ENCODE results near the gene CAMTA1. TPM values are rescaled to one million over a fixed set of nuclear protein-coding genes. Genes with fewer than 3 reads are reported as not detected.

Gene CAMTA1
- total RNA-seq, 1 experiment from 2014 or later = 60.0 TPM

DNA sequence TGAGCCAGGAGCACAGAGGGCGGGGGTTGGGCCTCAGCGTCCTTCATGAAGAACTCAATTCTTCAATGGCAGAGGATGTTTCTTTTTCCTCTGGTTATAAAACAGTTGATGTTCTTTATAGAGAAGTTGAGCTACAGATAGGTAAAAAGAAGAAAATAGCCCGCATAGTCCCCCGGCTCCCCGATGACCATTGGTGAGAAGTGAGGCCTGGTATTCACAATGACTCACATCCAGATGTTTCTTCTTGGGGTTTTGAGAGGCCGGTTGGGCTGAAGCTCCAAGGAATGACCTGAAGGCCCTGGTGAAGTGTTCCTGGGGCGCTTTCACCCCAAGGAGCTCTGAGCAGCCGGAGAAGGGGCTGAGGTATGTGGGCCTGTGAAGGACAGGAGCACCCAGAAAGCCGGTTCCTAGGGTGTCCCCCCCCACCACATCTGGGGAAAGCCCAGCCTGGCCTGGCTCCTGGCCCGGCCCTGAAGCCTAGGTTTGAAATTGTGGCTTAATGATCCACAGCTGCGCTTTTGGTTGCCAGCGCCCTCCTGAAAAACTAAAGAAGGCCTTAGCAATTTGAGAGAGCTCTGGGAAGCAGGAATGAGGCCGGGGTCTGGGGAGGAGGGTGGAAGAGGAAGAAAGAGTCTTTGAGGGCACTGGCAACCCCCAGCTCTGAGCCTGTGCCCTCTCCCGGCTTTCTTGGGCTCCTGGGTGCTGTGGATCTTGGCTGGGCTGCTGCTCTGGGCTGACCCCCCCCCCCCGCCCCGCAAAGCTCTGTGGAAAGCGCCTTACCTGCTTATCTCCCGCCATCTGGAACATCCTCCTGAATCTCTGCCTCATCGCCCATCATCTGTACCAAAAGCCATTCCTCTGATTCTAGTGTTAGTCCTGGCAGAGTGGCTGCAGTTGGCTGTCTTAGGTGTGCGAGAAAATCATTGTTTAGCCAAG is 444.7 kb downstream of the CAMTA1 start:
- Mint-ChIP-seq H3K36me3 (ENCODE audit: insufficient read depth, unreplicated experiment) (no peaks in the 10 kb centered on the region), H3K27ac (ENCODE audit: unreplicated experiment) (no peak overlapping the region), H3K27me3 (ENCODE audit: insufficient read depth, unreplicated experiment) (peaks cover 11% of the 10 kb centered on the region), H3K4me3 (ENCODE audit: unreplicated experiment) (no peak overlapping the region), H3K9me3 (ENCODE audit: unreplicated experiment) (no peaks in the 10 kb centered on the region), H3K4me1 (ENCODE audit: low read depth, unreplicated experiment) (no peaks in the 10 kb centered on the region)
- Histone ChIP-seq H3K4me1 (no peaks in the 10 kb centered on the region), H3K9me3 (no peaks in the 10 kb centered on the region), H3K27me3 (replicated peaks; ENCODE audit: control insufficient read depth, insufficient read depth, low read length) (no peaks in the 10 kb centered on the region), H3K36me3 (ENCODE audit: control insufficient read depth, insufficient read depth, low read length) (no peaks in the 10 kb centered on the region), H3K4me3 (ENCODE audit: low read depth, low read length) (no peak overlapping the region)
- TF ChIP-seq, protein P1, sequence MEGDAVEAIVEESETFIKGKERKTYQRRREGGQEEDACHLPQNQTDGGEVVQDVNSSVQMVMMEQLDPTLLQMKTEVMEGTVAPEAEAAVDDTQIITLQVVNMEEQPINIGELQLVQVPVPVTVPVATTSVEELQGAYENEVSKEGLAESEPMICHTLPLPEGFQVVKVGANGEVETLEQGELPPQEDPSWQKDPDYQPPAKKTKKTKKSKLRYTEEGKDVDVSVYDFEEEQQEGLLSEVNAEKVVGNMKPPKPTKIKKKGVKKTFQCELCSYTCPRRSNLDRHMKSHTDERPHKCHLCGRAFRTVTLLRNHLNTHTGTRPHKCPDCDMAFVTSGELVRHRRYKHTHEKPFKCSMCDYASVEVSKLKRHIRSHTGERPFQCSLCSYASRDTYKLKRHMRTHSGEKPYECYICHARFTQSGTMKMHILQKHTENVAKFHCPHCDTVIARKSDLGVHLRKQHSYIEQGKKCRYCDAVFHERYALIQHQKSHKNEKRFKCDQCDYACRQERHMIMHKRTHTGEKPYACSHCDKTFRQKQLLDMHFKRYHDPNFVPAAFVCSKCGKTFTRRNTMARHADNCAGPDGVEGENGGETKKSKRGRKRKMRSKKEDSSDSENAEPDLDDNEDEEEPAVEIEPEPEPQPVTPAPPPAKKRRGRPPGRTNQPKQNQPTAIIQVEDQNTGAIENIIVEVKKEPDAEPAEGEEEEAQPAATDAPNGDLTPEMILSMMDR (IDR thresholded peaks at IDR 0.05; ENCODE audit: insufficient read depth in 1 of 2, low read depth in 1 of 2, low read length in 1 of 2, severe bottlenecking in 1 of 2, unreplicated experiment in 1 of 2) = no peak
- POLR2A ChIA-PET = no interaction called here
- intact Hi-C loops (cut with micrococcal nuclease; ENCODE audit: unreplicated experiment) = no loop called here
- no TSS peak for BruUV-seq (replicated peaks)
- no peak for DNase-seq
- CTCF ChIA-PET = no interaction called here

DNA sequence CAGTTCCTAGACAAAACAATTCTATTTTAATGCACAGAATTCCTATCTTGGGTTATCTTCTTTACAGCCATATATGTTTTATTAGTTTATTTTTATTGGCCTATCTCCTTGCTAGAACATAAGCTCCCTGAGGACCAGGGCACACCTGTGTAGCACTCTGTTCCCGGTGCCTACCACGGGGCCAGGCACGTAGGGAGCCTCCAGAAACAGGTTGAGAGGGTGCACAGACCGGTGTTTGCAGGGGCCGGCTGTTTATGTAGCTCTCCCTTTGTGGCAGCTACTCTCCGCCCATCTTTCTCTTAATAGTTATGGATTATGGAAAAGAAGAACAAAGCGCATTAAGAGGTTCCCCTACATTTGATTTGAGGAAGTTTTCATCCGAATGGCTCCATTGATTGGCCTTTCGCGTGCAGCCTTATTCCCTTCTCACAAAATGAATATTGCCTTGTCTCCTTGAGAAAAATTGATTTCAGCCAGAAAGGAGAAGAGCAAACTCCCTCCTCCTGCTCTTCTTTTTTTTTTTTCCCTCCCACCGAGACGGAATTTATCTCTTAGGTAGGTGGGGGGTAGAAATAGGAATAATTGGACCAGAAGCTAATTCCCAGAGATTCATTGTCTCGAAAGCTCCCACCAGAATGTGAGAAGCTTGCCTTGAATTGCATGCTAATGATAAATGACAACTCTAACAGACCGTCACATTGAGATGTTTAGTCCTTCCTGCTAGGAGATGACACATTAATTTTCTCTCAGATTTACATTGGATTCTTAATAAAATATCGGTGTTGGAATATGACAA is 447.4 kb downstream of the CAMTA1 start:
- Histone ChIP-seq H3K4me1 (no peaks in the 10 kb centered on the region), H3K9me3 (no peaks in the 10 kb centered on the region), H3K4me3 (ENCODE audit: low read depth, low read length) (no peak overlapping the region), H3K36me3 (ENCODE audit: control insufficient read depth, insufficient read depth, low read length) (no peaks in the 10 kb centered on the region), H3K27me3 (replicated peaks; ENCODE audit: control insufficient read depth, insufficient read depth, low read length) (no peaks in the 10 kb centered on the region)
- no peaks in the 10 kb centered on the region for H3K36me3 Mint-ChIP-seq (ENCODE audit: insufficient read depth, unreplicated experiment)
- no TSS peak for BruUV-seq (replicated peaks)
- H3K27ac Mint-ChIP-seq (ENCODE audit: unreplicated experiment) = no peak overlapping the region
- H3K4me1 Mint-ChIP-seq (ENCODE audit: low read depth, unreplicated experiment) = no peaks in the 10 kb centered on the region
- no peaks in the 10 kb centered on the region for H3K9me3 Mint-ChIP-seq (ENCODE audit: unreplicated experiment)
- ChIA-PET POLR2A (no interaction called here), CTCF (no interaction called here)
- intact Hi-C loops (cut with micrococcal nuclease; ENCODE audit: unreplicated experiment) = no loop called here
- H3K27me3 Mint-ChIP-seq (ENCODE audit: insufficient read depth, unreplicated experiment) = peaks cover 11% of the 10 kb centered on the region
- no peak for DNase-seq
- TF ChIP-seq, protein P1 (IDR thresholded peaks at IDR 0.05; ENCODE audit: insufficient read depth in 1 of 2, low read depth in 1 of 2, low read length in 1 of 2, severe bottlenecking in 1 of 2, unreplicated experiment in 1 of 2) = no peak
- H3K4me3 Mint-ChIP-seq (ENCODE audit: unreplicated experiment) = no peak overlapping the region

DNA sequence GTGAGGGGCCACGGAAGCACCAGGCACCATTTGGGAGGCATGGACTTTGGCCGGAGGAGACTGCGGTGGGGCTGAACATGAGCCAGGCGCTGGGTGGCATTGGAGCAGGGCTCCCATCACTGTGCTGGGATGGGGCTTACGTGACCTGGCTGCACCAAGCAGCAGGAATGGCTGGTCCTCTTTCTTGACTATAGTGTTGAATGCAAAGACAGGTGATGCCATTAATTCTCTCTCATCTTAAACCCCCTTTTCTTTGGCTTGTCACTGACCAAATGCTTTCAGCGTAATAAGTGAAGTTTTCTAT is 447.9 kb downstream of the CAMTA1 start:
- CTCF ChIA-PET = no interaction called here
- H3K27me3 Mint-ChIP-seq (ENCODE audit: insufficient read depth, unreplicated experiment) = peaks cover 15% of the 10 kb centered on the region
- no peaks in the 10 kb centered on the region for H3K4me1 Mint-ChIP-seq (ENCODE audit: low read depth, unreplicated experiment)
- Histone ChIP-seq H3K27me3 (replicated peaks; ENCODE audit: control insufficient read depth, insufficient read depth, low read length) (no peaks in the 10 kb centered on the region), H3K9me3 (no peaks in the 10 kb centered on the region), H3K4me1 (no peaks in the 10 kb centered on the region), H3K4me3 (ENCODE audit: low read depth, low read length) (no peak overlapping the region), H3K36me3 (ENCODE audit: control insufficient read depth, insufficient read depth, low read length) (no peaks in the 10 kb centered on the region)
- no peaks in the 10 kb centered on the region for H3K36me3 Mint-ChIP-seq (ENCODE audit: insufficient read depth, unreplicated experiment)
- no peak overlapping the region for H3K4me3 Mint-ChIP-seq (ENCODE audit: unreplicated experiment)
- DNase-seq = no peak
- POLR2A ChIA-PET = no interaction called here
- intact Hi-C loops (cut with micrococcal nuclease; ENCODE audit: unreplicated experiment) = no loop called here
- H3K9me3 Mint-ChIP-seq (ENCODE audit: unreplicated experiment) = no peaks in the 10 kb centered on the region
- TF ChIP-seq, protein P1 (IDR thresholded peaks at IDR 0.05; ENCODE audit: insufficient read depth in 1 of 2, low read depth in 1 of 2, low read length in 1 of 2, severe bottlenecking in 1 of 2, unreplicated experiment in 1 of 2) = no peak
- H3K27ac Mint-ChIP-seq (ENCODE audit: unreplicated experiment) = no peak overlapping the region
- BruUV-seq (replicated peaks) = no TSS peak
